GM18858 (cell line): Measurements from ENCODE around the gene ASB10.

ENCODE experiments used
- ATAC-seq: cut with Tn5 transposase; IDR thresholded peaks from one replicate; pipeline ENCODE4 v1.9.1; 2021; ENCODE audit not compliant: unreplicated experiment

Gene ASB10

DNA sequence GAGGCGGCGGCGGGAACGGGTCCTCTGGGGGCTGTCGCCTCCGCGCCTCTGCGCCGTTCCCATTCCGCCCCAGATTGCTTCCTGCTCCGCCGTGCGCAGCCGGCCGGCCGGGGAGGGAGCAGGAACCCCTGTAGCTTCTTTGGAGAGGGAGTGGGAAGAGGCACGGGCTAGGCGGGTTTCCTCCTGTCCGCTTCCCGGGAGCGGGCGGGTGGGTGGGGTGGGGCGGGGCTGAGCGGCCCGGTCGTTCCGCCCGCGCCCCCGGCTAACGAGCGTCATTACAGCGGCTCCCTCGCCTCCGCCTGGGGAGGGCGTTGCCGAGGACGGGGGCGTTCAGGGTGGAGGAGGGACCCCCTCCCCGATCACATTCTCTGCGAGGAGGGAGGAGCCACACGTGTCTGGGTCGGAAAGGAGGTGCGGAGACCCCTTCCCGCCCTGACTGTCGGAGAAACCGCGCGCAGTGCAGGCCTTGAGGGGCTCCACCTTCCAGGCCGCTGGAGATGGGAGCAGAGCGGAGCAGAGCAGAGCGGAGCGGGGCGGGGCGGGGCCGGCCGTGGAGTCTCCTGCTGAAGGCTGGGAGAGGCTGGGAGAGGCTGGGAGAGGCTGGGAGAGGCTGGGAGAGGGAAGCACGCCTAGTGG, 61.1 kb downstream of the ASB10 start:
- no peak for ATAC-seq
